KOPT-K1 (cell line): Measurements from ENCODE around the gene IRF1.
A peak's percentile ranks its signal among the peaks of the same experiment; 100 is the strongest.
"Not testable (repeated sequence)": the region's sequence is repeated elsewhere in the genome, so short reads cannot be mapped to it uniquely, and the experiment has no call there.

ENCODE experiments used
- H3K27ac ChIP-seq: fragments of 200-600 bp; sonication (generic); 2 replicates; pipeline ENCODE4 v1.5.1; 2016; ENCODE audit warnings: antibody characterized with exemption, mild to moderate bottlenecking, low read depth, low read length; ENCODE audit not compliant: poor library complexity, severe bottlenecking
- H3K36me3 ChIP-seq: fragments of 200-600 bp; sonication (generic); 2 replicates; pipeline ENCODE4 v1.5.1; 2017; ENCODE audit warnings: antibody characterized with exemption, mild to moderate bottlenecking, low read length, moderate library complexity; ENCODE audit not compliant: insufficient read depth
- H3K9me3 ChIP-seq: fragments of 200-600 bp; sonication (generic); 2 replicates; pipeline ENCODE4 v1.5.1; 2017; ENCODE audit warnings: antibody characterized with exemption, low read length, mild to moderate bottlenecking; ENCODE audit not compliant: insufficient read depth, poor library complexity, severe bottlenecking

The IRF1 gene

GRCh38 chr5:132484876-132485640 lies 5.5 kb downstream of the IRF1 start:
- not testable (repeated sequence) for H3K9me3 ChIP-seq
- H3K27ac ChIP-seq: peak overlapping the region; percentile 96
- peaks cover 91% of the 10 kb centered on the region for H3K36me3 ChIP-seq

GRCh38 chr5:132484391-132484725 lies 6.2 kb downstream of the IRF1 start:
- peaks cover 84% of the 10 kb centered on the region for H3K36me3 ChIP-seq
- H3K9me3 ChIP-seq: no peaks in the 10 kb centered on the region
- peak overlapping the region; percentile 12 for H3K27ac ChIP-seq

- Histone ChIP-seq H3K9me3 (no peaks in the 10 kb centered on the region), H3K27ac (peak overlapping the region; percentile 12), H3K36me3 (peaks cover 79% of the 10 kb centered on the region)
These were observed 6.7 kb downstream of the IRF1 start for GRCh38 chr5:132483661-132484390.

- peak overlapping the region; percentile 12 for H3K27ac ChIP-seq
- H3K9me3 ChIP-seq: no peaks in the 10 kb centered on the region
- H3K36me3 ChIP-seq: peaks cover 72% of the 10 kb centered on the region
These were observed 7.5 kb downstream of the IRF1 start for GRCh38 chr5:132483101-132483500.

- H3K9me3 ChIP-seq: no peaks in the 10 kb centered on the region
- H3K27ac ChIP-seq: peak overlapping the region; percentile 99
- peaks cover 63% of the 10 kb centered on the region for H3K36me3 ChIP-seq
These were observed 8.9 kb downstream of the IRF1 start for GRCh38 chr5:132481596-132482211.

- no peaks in the 10 kb centered on the region for H3K9me3 ChIP-seq
- peak overlapping the region; percentile 99 for H3K27ac ChIP-seq
- peaks cover 61% of the 10 kb centered on the region for H3K36me3 ChIP-seq
These were observed 9.5 kb downstream of the IRF1 start for GRCh38 chr5:132480893-132481595.

GRCh38 chr5:132480546-132480892 lies 10.1 kb downstream of the IRF1 start:
- Histone ChIP-seq H3K27ac (peak overlapping the region; percentile 99), H3K36me3 (peaks cover 59% of the 10 kb centered on the region), H3K9me3 (no peaks in the 10 kb centered on the region)

GRCh38 chr5:132480042-132480441 lies 10.5 kb downstream of the IRF1 start:
- no peaks in the 10 kb centered on the region for H3K9me3 ChIP-seq
- peaks cover 55% of the 10 kb centered on the region for H3K36me3 ChIP-seq
- peak overlapping the region; percentile 99 for H3K27ac ChIP-seq

- Histone ChIP-seq H3K36me3 (peaks cover 47% of the 10 kb centered on the region), H3K27ac (peak overlapping the region; percentile 99), H3K9me3 (no peaks in the 10 kb centered on the region)
These were observed 11.2 kb downstream of the IRF1 start for GRCh38 chr5:132479111-132479951.

GRCh38 chr5:132478366-132478871 lies 12.2 kb downstream of the IRF1 start:
- peak overlapping the region; percentile 99 for H3K27ac ChIP-seq
- H3K36me3 ChIP-seq: peaks cover 38% of the 10 kb centered on the region
- no peaks in the 10 kb centered on the region for H3K9me3 ChIP-seq

- Histone ChIP-seq H3K27ac (peak overlapping the region; percentile 99), H3K9me3 (no peaks in the 10 kb centered on the region), H3K36me3 (peaks cover 33% of the 10 kb centered on the region)
These were observed 12.7 kb downstream of the IRF1 start for GRCh38 chr5:132477784-132478365.

- Histone ChIP-seq H3K9me3 (no peaks in the 10 kb centered on the region), H3K36me3 (peaks cover 28% of the 10 kb centered on the region), H3K27ac (peak overlapping the region; percentile 99)
These were observed 13.4 kb downstream of the IRF1 start for GRCh38 chr5:132476876-132477781.
